Right ventricle myocardium superior (tissue), 1 donor: ENCODE data around the gene MTMR2. TPM values are rescaled to one million over a fixed set of nuclear protein-coding genes. Genes with fewer than 3 reads are reported as not detected.

Experiments
- ATAC-seq: fragments of 200-7000 bp; cut with Tn5 transposase; one replicate; pipeline ENCODE4 v1.9.1; 2020; ENCODE audit warnings: mild to moderate bottlenecking; ENCODE audit not compliant: poor library complexity
- DNase-seq: peaks from one replicate; pipeline ENCODE4 v3.0.0-alpha.2; 2020
- intact Hi-C: fragments of 100-400 bp; cut with DNase I; formaldehyde crosslinking; loops from one replicate; pipeline ENCODE4 v1.11.2; 2022
- long read RNA-seq: library from polyadenylated mRNA; unstranded; transcript quantifications from one replicate; pipeline ENCODE4 v2.0.0, GENCODE V29; 2021
- total RNA-seq: library from RNA; stranded (reverse); fragmentation: NEBNext Ultra II Directional; extraction: Animal tissue kit (Norgen Biotek cat#: 25700); gene quantifications from one replicate; pipeline ENCODE4 v1.2.1, GENCODE V29; 2021
- donor health status: DM: no; HTN: yes; CAD: no; lungs with severe emphysema.

MTMR2 gene
- total RNA-seq, result 16.2 TPM
- long read RNA-seq, full-length matches to known transcripts, result 31 of 45 reads
- long read RNA-seq, partial matches to known transcripts, result 3 of 45 reads
- long read RNA-seq, other reads (novel, unspliced or antisense), result 11 of 45 reads

DNA sequence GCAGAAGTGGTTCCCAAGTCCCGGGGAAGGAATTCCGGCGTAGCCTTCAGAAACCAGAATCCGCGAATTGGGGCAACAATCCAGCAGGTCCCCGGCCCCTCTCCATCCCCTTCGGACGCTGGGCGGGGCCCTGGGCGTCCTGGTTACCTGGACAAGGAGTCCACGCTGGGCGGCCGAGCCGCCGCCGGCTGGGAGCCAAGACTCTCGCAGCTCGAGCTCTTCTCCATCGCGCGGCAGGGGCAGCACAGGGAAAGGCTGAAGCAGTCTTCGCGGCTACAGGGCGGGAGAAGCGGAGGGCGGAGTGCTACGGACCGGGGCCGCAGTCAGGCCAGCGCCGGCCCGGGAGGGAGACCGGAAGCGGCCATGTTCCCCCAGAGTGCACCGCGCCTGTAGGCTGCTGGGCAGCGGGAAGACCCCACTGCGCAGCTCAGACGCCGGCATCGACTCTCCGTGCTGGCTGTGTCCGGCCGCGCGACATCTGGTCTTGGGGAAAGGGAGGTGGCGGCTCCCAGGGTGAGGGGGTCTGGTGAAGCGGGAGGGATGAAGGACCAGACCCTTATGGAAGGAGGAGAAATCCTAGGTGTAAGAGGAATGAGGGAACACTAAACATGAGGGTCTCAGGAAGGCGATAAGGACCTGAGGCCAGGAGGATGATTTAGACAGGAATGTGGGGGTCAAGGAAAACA, at the start of gene MTMR2:
Gene MTMR2 (minus strand): TSS at position 380 of the 686 bp plus-strand sequence. CDS start 153 bp downstream, at position 227.
- intact Hi-C loops, result no loop called here
- ATAC-seq, result peak; percentile 100
- DNase-seq, result peak; percentile 88

GRCh38 chr11:95972060-95972459, 48.2 kb upstream of the MTMR2 start:
- intact Hi-C loops, result no loop called here
- DNase-seq, result no peak
- ATAC-seq, result no peak

DNA sequence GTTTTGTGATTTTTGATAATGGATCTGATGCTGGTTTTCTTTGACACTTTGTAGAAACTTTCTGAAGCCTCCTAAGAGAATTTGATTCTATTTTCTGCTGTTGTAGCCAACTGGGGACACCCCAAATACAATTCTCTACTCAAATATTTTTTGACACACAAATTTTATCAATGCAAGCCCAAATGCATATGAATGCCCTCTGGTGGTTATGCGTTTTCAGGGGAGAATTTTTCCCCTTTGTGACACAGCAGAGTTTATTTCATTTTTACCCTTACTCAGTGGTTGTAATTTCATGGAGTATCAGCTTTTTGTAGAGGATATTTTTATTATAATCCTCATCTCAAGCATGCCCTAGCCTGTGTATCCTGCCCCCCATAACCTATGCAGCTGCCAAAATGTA, 44.7 kb upstream of the MTMR2 start:
- ATAC-seq (no peak), DNase-seq (no peak)
- intact Hi-C loops, result no loop called here

GRCh38 chr11:95964281-95964680, 40.4 kb upstream of the MTMR2 start:
- DNase-seq (no peak), ATAC-seq (no peak)
- intact Hi-C loops, result no loop called here

DNA sequence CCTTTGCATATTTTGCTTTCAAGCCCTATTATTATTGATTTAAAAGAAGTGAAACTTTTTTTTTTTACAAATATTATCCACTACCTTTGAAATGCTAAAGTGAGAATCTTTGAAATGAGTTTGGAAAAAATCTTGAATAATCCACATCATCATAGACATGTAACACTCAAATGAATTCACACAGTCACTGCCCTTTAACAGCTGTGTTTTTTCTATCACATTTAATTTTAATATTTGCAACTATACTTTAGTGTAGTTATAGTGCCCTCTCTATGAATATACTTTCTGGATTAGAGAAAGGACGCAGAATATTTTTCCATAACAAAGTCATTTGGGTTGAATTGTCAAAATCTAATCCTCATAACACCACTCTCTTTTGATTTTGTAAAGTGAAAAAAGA, 37.9 kb upstream of the MTMR2 start:
- no peak for DNase-seq
- no peak for ATAC-seq
- intact Hi-C loops, result no loop called here

DNA sequence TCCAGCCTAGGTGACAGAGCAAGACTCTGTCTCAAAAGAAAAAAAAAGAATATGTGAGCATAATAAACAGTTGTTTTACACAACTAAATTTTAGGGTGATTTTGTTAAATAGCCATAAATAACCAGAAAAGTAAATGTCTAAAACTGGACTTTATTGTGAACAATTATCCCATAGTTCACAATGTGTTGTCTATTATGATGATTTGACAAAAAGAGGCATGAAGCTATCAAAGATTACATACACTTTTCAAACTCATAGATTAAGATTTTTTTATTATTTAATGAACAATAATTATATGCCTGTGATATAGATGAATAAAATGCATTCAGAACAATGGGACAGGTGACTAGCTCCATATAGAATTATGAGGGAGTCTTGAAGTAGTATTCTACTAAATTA, 27.0 kb upstream of the MTMR2 start:
- DNase-seq (no peak), ATAC-seq (no peak)
- intact Hi-C loops, result no loop called here

DNA sequence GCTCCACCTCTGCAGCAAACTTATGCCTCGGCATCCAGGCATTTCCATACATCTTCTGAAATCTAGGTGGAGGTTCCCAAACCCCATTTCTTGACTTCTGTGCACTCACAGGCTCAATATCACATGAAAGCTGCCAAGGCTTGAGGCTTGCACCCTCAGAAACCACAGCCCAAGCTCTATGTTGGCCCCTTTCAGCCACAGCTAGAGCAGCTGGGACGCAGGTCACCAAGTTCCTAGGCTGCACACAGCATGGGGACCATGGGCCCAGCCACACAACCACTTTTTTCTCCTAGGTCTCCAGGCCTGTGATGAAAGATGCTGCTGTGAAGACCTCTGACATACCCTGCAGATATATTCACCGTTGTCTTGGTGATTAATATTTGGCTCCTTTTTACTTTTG, 24.7 kb upstream of the MTMR2 start:
- DNase-seq (no peak), ATAC-seq (no peak)
- intact Hi-C loops, result no loop called here

GRCh38 chr11:95944623-95945022, 20.7 kb upstream of the MTMR2 start:
- ATAC-seq, result no peak
- DNase-seq, result no peak
- intact Hi-C loops, result no loop called here

DNA sequence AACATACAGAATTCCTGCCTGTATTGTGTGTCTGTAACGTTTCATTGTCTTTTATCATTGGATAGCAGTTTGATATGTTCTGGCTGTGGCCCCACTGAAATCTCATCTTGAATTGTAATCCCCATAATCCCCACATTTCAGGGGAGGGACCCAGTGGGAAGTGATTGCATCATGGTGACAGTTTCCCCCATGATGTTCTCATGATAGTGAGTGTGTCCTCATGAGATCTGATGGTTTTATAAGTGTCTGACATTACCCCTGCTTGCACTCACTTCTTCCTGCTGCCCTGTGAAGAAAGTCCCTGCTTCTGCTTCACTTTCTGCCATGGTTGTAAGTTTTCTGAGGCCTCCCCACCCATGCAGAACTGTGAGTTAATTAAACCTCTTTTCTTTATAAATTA, 19.6 kb upstream of the MTMR2 start:
- ATAC-seq, result no peak
- intact Hi-C loops, result no loop called here
- DNase-seq, result no peak

GRCh38 chr11:95939091-95939490, 15.2 kb upstream of the MTMR2 start:
- no peak for ATAC-seq
- intact Hi-C loops, result no loop called here
- no peak for DNase-seq

GRCh38 chr11:95937358-95937757, 13.5 kb upstream of the MTMR2 start:
- no peak for DNase-seq
- intact Hi-C loops, result no loop called here

DNA sequence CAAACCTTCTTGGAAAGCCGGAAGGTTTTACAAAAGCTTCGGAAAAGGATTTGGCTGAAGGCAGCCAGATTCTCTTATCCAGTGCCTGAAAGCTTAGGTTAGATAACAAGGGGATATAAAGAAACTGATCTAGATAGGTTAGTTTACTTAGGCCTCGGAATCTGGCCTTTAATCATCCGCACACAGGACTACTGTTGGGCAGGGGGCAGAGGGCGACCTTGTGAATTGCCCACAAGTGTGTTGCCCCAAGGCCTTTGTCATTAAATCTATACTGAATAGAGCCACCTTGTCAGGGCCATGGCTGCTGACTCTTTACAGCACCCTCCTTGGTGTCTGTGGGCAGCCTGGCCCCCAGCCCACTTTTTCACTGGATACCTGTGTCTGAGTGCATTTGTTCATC, 9.7 kb upstream of the MTMR2 start:
- ATAC-seq (no peak), DNase-seq (no peak)
- intact Hi-C loops, result no loop called here

More at GRCh38 chr11:95937358-95937757, 13.5 kb upstream of the MTMR2 start:
- no peak for ATAC-seq

GRCh38 chr11:95931916-95932315, 8.0 kb upstream of the MTMR2 start:
- intact Hi-C loops, result no loop called here
- DNase-seq (no peak), ATAC-seq (no peak)

GRCh38 chr11:95930948-95931347, 7.0 kb upstream of the MTMR2 start:
- intact Hi-C loops, result no loop called here
- no peak for ATAC-seq

GRCh38 chr11:95926726-95927125, 2.8 kb upstream of the MTMR2 start:
- ATAC-seq, result no peak
- DNase-seq, result no peak
- intact Hi-C loops, result no loop called here

More at GRCh38 chr11:95930948-95931347, 7.0 kb upstream of the MTMR2 start:
- DNase-seq, result no peak

DNA sequence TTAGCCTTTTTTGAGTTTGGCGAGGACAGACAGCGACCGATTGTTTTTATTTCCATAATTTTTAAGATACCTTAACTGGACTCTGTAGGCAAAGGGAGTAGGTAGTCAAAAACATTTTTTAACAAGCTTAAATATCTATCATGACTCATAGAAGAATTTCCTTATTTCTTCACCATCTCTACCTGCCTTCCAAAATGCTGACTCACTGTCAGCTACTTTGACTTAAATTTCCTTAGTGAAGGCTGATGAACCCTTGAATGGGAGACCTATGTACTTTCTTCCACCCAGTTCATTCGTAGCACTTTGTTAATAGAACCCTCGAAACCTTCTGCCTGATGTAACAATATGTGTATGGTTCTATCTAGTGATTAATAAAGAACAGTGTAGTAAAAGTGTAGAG, 1.1 kb upstream of the MTMR2 start:
- intact Hi-C loops, result no loop called here
- no peak for ATAC-seq
- DNase-seq, result no peak

GRCh38 chr11:95924414-95924760, 480 bp upstream of the MTMR2 start:
- ATAC-seq (peak; percentile 45), DNase-seq (no peak)
- intact Hi-C loops, result no loop called here

- ATAC-seq, result no peak
- no peak for DNase-seq
- intact Hi-C loops, result no loop called here
These were observed 524 bp downstream of the MTMR2 start for GRCh38 chr11:95923439-95923727.

DNA sequence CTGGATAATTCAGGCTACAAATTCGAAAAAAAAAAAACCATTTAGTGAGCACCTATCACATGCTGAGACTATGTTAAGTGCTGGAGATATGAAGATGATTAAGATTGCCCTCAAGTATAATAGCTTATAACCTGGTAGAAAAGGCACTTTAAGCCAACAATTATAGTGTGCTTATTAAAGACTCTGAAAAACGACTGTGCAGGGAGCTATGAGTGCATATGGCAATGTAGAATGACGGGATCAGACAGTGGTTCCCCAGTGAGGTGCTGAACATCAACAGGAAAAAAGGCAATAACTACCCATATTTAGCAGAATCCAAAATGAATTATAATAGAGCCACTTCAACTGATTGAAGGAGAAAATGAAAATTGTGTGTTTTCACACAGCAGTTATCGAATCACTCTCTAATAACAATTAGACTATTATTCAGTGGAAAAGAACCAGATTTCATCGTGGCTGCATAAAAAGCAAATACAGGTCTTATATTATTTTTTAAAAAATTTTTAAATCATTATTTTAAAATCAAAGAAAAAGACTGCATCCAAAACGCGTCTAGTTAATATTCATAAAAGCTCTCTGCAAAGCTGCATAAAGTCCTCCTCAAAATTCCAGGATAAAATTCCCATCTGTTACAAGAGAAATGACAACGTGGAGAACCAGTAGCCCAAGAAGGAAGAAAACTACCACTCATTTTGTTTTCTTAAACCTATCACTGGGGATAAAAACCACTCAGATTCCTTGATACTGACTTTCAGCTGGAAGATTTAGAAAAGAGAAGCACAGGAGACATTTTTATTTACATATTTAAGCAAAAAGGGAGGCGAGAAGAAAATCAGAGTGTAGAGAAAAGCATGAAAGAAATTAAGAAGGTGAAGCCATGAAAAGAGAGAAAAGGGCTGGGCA, 1.1 kb downstream of the MTMR2 start:
- intact Hi-C loops, result no loop called here
- DNase-seq (no peak), ATAC-seq (no peak)

DNA sequence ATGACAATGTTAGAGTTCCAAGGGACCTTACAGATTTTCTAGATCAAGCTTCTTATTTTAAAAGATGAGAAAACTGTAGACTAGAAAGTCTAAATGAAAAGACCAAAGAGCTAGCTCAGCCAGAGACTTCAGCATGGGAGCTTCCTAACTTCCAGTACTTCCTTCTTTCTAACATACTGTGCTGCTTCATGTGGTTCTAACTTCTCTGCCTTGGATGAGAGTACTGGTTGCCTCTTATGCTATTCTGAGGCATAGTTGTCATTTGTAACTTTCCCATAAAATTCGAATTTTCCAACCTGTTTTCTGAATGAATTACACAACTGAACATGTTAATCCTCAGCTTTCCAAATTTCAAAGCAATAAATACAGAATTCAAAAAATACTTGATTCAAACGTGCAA, 1.8 kb downstream of the MTMR2 start:
- intact Hi-C loops, result no loop called here
- no peak for DNase-seq
- no peak for ATAC-seq
